ENCODE data around the gene ITGB1BP1.

Gene ITGB1BP1

DNA sequence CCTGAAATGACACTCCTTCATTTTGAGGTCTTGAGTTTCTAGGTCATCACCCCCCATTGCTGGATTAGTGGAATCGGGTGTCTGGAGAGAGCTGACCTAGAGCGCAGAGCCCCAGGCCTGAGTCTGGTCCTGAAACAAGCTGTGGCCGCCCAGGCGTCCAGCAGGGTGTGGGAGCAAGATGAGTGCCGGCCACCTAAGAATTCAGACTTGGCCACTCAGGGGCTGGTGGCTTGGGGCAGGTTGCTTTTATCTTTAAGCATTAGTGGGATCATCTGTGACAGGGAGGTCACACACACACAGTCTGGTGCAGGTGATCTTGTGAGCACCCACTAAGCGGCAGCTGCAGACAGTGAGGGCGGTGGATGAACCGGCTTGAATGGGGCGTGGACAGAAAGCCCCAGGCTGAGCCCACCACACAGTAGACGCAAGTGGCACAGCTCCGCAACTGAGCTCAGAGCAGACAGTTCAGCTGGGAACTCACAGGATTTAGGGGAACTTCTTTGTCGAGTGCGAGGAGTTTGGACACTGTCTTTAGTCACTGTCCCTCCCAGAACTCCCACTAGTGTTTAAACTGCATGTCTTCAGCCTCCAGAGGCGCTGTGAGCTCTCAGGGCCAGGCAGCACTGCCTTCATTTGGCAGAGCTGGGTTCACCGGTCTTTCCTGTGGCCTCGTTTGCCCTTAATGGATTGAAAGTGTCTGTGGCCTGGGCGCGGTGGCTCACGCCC, 21.5 kb downstream of the ITGB1BP1 start:
- Histone ChIP-seq H3K4me3 (replicated peaks; ENCODE audit: insufficient read depth, low read length) (no peak overlapping the region), H3K27ac (replicated peaks) (no peak overlapping the region), H3K27me3 (ENCODE audit: insufficient read depth, poor library complexity, severe bottlenecking) (no peaks in the 10 kb centered on the region)
- DNase-seq (ENCODE audit: low read depth in 1 of 2, low spot score in 1 of 2): no peak
- no peak for TF ChIP-seq CTCF (IDR thresholded peaks at IDR 0.05; ENCODE audit: insufficient read depth, low read length)
- no peak for TF ChIP-seq SPI1 (IDR thresholded peaks at IDR 0.05; ENCODE audit: borderline replicate concordance, low read depth)
- no peak for TF ChIP-seq POLR2AphosphoS5 (IDR thresholded peaks at IDR 0.05; ENCODE audit: low read depth)
- no peak for TF ChIP-seq GABPA (IDR thresholded peaks at IDR 0.05; ENCODE audit: low read depth)
- TF ChIP-seq REST (IDR thresholded peaks at IDR 0.05; ENCODE audit: insufficient replicate concordance, low read depth): no peak

DNA sequence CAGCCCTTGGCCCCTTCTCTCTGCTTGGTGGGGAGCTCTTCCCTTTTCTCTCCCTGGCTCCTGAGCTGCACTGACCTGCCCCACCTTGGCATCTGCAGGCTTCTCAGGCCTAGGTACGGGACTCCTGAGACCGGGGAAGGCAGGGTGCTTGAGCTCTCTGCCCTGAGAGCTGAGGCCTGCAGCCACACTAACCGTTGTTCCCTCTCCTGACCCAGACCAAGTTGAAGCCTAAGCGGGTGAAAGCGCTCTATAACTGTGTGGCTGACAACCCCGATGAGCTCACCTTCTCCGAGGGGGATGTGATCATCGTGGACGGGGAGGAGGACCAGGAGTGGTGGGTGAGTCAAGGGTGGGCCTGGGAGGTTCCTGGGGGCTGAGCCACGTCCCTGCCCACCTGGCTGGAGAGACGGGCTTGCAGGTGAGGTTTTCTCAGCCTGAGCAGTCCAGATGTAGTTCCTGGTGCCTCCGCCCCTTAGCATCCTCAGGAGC, 22.2 kb downstream of the ITGB1BP1 start:
- no peak for DNase-seq (ENCODE audit: low read depth in 1 of 2, low spot score in 1 of 2)
- H3K27me3 ChIP-seq (ENCODE audit: insufficient read depth, poor library complexity, severe bottlenecking): no peaks in the 10 kb centered on the region
- no peak overlapping the region for H3K4me3 ChIP-seq (replicated peaks; ENCODE audit: insufficient read depth, low read length)
- TF ChIP-seq SPI1 (IDR thresholded peaks at IDR 0.05; ENCODE audit: borderline replicate concordance, low read depth): no peak
- no peak for TF ChIP-seq REST (IDR thresholded peaks at IDR 0.05; ENCODE audit: insufficient replicate concordance, low read depth)
- no peak for TF ChIP-seq POLR2AphosphoS5 (IDR thresholded peaks at IDR 0.05; ENCODE audit: low read depth)
- no peak for TF ChIP-seq CTCF (IDR thresholded peaks at IDR 0.05; ENCODE audit: insufficient read depth, low read length)
- TF ChIP-seq GABPA (IDR thresholded peaks at IDR 0.05; ENCODE audit: low read depth): no peak
- H3K27ac ChIP-seq (replicated peaks): no peak overlapping the region

GRCh38 chr2:9400268-9401058, 22.9 kb downstream of the ITGB1BP1 start:
- TF ChIP-seq SPI1 (IDR thresholded peaks at IDR 0.05; ENCODE audit: borderline replicate concordance, low read depth) (no peak), REST (IDR thresholded peaks at IDR 0.05; ENCODE audit: insufficient replicate concordance, low read depth) (no peak), GABPA (IDR thresholded peaks at IDR 0.05; ENCODE audit: low read depth) (no peak), CTCF (IDR thresholded peaks at IDR 0.05; ENCODE audit: insufficient read depth, low read length) (no peak)
- H3K27ac ChIP-seq (replicated peaks): no peak overlapping the region
- no peak for DNase-seq (ENCODE audit: low read depth in 1 of 2, low spot score in 1 of 2)
- H3K27me3 ChIP-seq (ENCODE audit: insufficient read depth, poor library complexity, severe bottlenecking): no peaks in the 10 kb centered on the region
- H3K4me3 ChIP-seq (replicated peaks; ENCODE audit: insufficient read depth, low read length): no peak overlapping the region

Measured in HL-60 (cell line).